Aorta (tissue), 5 donors: ENCODE results near the gene SLMAP. TPM values are rescaled to one million over a fixed set of nuclear protein-coding genes. Genes with fewer than 3 reads are reported as not detected.

ENCODE experiments used
- ATAC-seq: fragments of 200-7000 bp; cut with Tn5 transposase; one replicate; pipeline ENCODE4 v1.9.1; 2022; ENCODE audit warnings: moderate library complexity; ENCODE audit not compliant: low FRiP score
- DNase-seq, 2 donors: peaks; one replicate each; pipeline ENCODE4 v3.0.0-alpha.2; 2020
- H3K27ac ChIP-seq, 2 donors: one replicate each; pipeline ENCODE4 v1.5.1; 2013; ENCODE audit warnings: low read length in 2 of 2, mild to moderate bottlenecking in 2 of 2, moderate library complexity in 2 of 2, control low read depth in 1 of 2, inconsistent platforms in 1 of 2, low read depth in 1 of 2
- H3K27me3 ChIP-seq, 2 donors: one replicate each; pipeline ENCODE4 v1.6.1; 2013; ENCODE audit warnings: control low read depth in 1 of 2, low read length in 1 of 2, mild to moderate bottlenecking in 1 of 2, moderate library complexity in 1 of 2; ENCODE audit not compliant: insufficient read depth in 2 of 2, control insufficient read depth in 1 of 2
- H3K36me3 ChIP-seq, 2 donors: one replicate each; pipeline ENCODE4 v1.6.1; 2013; ENCODE audit warnings: control low read depth in 1 of 2, low read length in 1 of 2, mild to moderate bottlenecking in 1 of 2; ENCODE audit not compliant: insufficient read depth in 2 of 2, control insufficient read depth in 1 of 2
- H3K4me1 ChIP-seq, 2 donors: one replicate each; pipeline ENCODE4 v1.6.1; 2013; ENCODE audit warnings: low read length in 2 of 2, control low read depth in 1 of 2, mild to moderate bottlenecking in 1 of 2, moderate library complexity in 1 of 2; ENCODE audit not compliant: insufficient read depth in 2 of 2, control insufficient read depth in 1 of 2
- H3K4me3 ChIP-seq, 2 donors: one replicate each; pipeline ENCODE4 v1.5.1; 2013; ENCODE audit warnings: low read length in 2 of 2, control low read depth in 1 of 2, mild to moderate bottlenecking in 1 of 2
- H3K9me3 ChIP-seq: one replicate; pipeline ENCODE4 v1.6.1; 2013; ENCODE audit warnings: mild to moderate bottlenecking, low read length; ENCODE audit not compliant: control insufficient read depth
- WGBS, 2 donors: extraction: QIAGEN DNeasy Blood & Tissue Kit; methylation state at CpG; one replicate each; pipeline ENCODE4 v1.1.7; 2013; 5-methylcytosine and 5-hydroxymethylcytosine counted together
- intact Hi-C, 2 donors: fragments of 100-400 bp; cut with DNase I; formaldehyde crosslinking; loops; one replicate each; pipeline versions ENCODE4 v1.14.2 to v1.15.0; 2022
- polyA plus RNA-seq, 2 donors: library from polyadenylated mRNA; stranded (reverse); fragments of 200-250 nt; gene quantifications; one replicate each; pipeline ENCODE4 v1.2.3, GENCODE V29; 2013
- total RNA-seq, 2 donors: library from RNA; stranded (reverse); fragmentation: NEBNext Ultra II Directional; extraction: Animal tissue kit (Norgen Biotek cat#: 25700); gene quantifications; one replicate each; pipeline ENCODE4 v1.2.1, GENCODE V29; 2021
- donor health status: healthy with polysubstance abuse.
- donor health status: Bipolar disorder and iron deficiency.
- donor health status: DM: no; HTN: no; CAD: no.
- donor health status: DM: no; HTN: no; CAD: no.
- donor health status: DM: yes; HTN: yes; CAD: no.

SLMAP gene
- total and polyA plus RNA-seq, 4 donors: 81.4 to 546 (median 170) TPM

DNA sequence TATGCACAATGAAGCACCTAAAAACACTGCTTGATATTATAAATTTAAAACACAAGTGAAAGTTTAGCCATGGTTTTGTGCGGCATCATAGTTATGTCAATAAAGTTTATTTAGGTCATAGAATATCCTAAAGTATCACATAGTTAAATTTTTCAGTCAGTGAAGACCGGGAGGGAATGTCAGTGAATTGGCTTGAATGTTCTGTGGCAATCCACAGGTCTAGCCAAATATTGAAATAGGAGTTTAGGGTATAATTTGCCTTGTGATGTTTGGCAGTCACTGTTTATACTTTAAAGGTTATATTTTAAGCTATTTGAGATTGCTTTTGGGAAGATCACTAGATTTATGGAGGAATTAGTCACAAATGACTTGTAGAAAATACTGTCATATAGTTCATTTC is 172.4 kb downstream of the SLMAP start:
- no peaks in the 10 kb centered on the region for H3K27me3 ChIP-seq
- DNase-seq: no peak
- peaks cover 0 to 3% of the 10 kb centered on the region in 2 donors for H3K4me1 ChIP-seq
- no peak overlapping the region for H3K4me3 ChIP-seq
- WGBS, 2 donors: 49 to 53% methylated on average over 2 of the region's 2 CpGs
- H3K9me3 ChIP-seq: no peaks in the 10 kb centered on the region
- ATAC-seq: no peak
- intact Hi-C loops: loop anchor here in 1 of 2 donors (5.0 kb wide), 1 partner anchor 36 kb away; no protein-coding TSS in a partner anchor
- H3K36me3 ChIP-seq: peaks cover 2 to 5% of the 10 kb centered on the region in 2 donors
- no peak overlapping the region for H3K27ac ChIP-seq

GRCh38 chr3:57929988-57930387 is 173.9 kb downstream of the SLMAP start:
- no peak overlapping the region for H3K27ac ChIP-seq

DNA sequence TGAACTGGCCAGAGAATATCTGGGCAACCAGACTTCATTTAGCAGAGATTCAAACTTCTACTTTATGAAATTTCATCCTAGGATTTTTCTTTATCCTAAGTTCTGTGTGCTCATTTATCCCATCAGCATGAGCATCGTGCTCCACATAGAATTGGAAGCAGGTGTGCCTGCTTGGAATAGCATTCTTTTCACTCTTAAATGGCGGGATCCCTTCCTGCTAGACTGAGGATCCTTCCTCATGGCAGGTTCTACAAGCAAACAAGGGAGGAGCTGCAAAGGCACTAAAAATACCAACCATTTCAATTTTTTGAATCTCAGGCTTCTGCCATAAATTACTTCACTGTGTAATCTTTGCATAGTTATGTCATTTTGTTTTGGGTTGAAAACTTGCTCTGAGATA is 177.5 kb downstream of the SLMAP start:
- Histone ChIP-seq H3K36me3 (no peaks in the 10 kb centered on the region), H3K9me3 (no peaks in the 10 kb centered on the region), H3K4me1 (no peaks in the 10 kb centered on the region), H3K4me3 (no peak overlapping the region), H3K27ac (no peak overlapping the region), H3K27me3 (no peaks in the 10 kb centered on the region)
- intact Hi-C loops: no loop called here
- DNase-seq (no peak), ATAC-seq (no peak)
- 66 to 76% methylated on average over 2 of the region's 2 CpGs for WGBS, 2 donors

More at GRCh38 chr3:57929988-57930387, 173.9 kb downstream of the SLMAP start:
- ATAC-seq (no peak), DNase-seq (no peak)
- 75 to 78% methylated on average over 2 of the region's 2 CpGs for WGBS, 2 donors
- Histone ChIP-seq H3K9me3 (no peaks in the 10 kb centered on the region), H3K27me3 (no peaks in the 10 kb centered on the region), H3K4me3 (no peak overlapping the region), H3K4me1 (peaks cover 0 to 3% of the 10 kb centered on the region in 2 donors), H3K36me3 (peaks cover 1 to 2% of the 10 kb centered on the region in 2 donors)
- intact Hi-C loops: loop anchor here in 1 of 2 donors (5.0 kb wide), 1 partner anchor 38 kb away; no protein-coding TSS in a partner anchor

- 83 to 91% methylated on average over 7 of the region's 7 CpGs for WGBS, 2 donors
- ATAC-seq (no peak), DNase-seq (no peak)
- H3K9me3 ChIP-seq: no peaks in the 10 kb centered on the region
- no peaks in the 10 kb centered on the region for H3K27me3 ChIP-seq
- intact Hi-C loops: no loop called here
- no peaks in the 10 kb centered on the region for H3K4me1 ChIP-seq
- H3K36me3 ChIP-seq: no peaks in the 10 kb centered on the region
- no peak overlapping the region for H3K27ac ChIP-seq
- H3K4me3 ChIP-seq: no peak overlapping the region
Measured at GRCh38 chr3:57934373-57934772, 178.3 kb downstream of the SLMAP start.

DNA sequence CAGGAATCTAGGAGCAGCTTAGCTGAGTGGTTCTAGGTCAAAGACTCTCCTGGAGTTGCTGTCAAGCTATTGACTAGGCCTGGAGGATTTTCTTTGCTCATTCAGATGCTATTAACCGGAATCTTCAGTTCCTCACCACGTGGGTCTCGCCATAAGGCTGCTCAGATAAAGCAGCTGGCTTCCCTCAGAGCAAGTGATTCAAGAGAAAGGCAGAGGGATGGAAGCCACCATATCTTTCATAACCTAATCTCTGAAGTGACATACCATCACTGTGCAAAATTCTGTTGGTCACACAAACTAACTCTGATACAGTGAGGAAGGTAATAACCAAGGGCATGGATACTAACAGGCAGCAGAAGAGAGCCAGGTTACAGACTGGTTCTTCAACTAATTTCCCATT is 179.4 kb downstream of the SLMAP start:
- Histone ChIP-seq H3K9me3 (no peaks in the 10 kb centered on the region), H3K27me3 (no peaks in the 10 kb centered on the region), H3K4me3 (no peak overlapping the region), H3K4me1 (no peaks in the 10 kb centered on the region), H3K36me3 (peaks cover 0 to 2% of the 10 kb centered on the region in 2 donors), H3K27ac (peak overlapping the region in 1 of 2 donors; percentile 48)
- 90 to 91% methylated on average over 3 of the region's 3 CpGs for WGBS, 2 donors
- intact Hi-C loops: no loop called here
- ATAC-seq: no peak
- no peak for DNase-seq

DNA sequence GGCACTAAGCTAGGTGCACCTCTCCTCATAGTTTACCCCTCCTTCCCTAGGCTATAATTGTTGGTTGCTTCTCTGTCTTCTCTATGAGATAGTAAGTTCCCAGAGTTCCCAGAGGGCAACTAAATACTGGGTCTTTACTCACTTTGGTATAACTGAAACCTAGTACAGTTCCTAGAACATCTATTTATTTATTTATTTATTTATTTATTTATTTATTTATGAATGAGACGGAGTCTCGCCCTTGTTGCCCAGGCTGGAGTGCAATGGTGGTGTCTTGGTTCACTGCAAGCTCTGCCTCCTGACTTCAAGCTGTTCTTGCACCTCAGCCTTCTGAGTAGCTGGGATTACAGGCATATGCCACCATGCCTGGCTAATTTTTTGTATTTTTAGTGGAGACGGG is 181.0 kb downstream of the SLMAP start:
- Histone ChIP-seq H3K27ac (no peak overlapping the region), H3K4me3 (no peak overlapping the region), H3K4me1 (peaks cover 0 to 3% of the 10 kb centered on the region in 2 donors), H3K9me3 (no peaks in the 10 kb centered on the region), H3K36me3 (peaks cover 0 to 2% of the 10 kb centered on the region in 2 donors), H3K27me3 (no peaks in the 10 kb centered on the region)
- intact Hi-C loops: no loop called here
- WGBS, 2 donors: 94 to 96% methylated on average over 3 of the region's 3 CpGs
- ATAC-seq (no peak), DNase-seq (no peak)

GRCh38 chr3:57939775-57940174 is 183.7 kb downstream of the SLMAP start:
- DNase-seq (peak in 1 of 2 donors; percentile 16), ATAC-seq (no peak)
- no peaks in the 10 kb centered on the region for H3K9me3 ChIP-seq
- intact Hi-C loops: no loop called here
- peaks cover 0 to 5% of the 10 kb centered on the region in 2 donors for H3K4me1 ChIP-seq
- no peaks in the 10 kb centered on the region for H3K27me3 ChIP-seq
- peaks cover 0 to 2% of the 10 kb centered on the region in 2 donors for H3K36me3 ChIP-seq
- WGBS, 2 donors: 90% methylated on average over 4 of the region's 4 CpGs
- H3K4me3 ChIP-seq: no peak overlapping the region
- H3K27ac ChIP-seq: no peak overlapping the region

GRCh38 chr3:57942388-57942787 is 186.3 kb downstream of the SLMAP start:
- intact Hi-C loops: no loop called here
- Histone ChIP-seq H3K27me3 (no peaks in the 10 kb centered on the region), H3K4me1 (peaks cover 0 to 5% of the 10 kb centered on the region in 2 donors), H3K27ac (no peak overlapping the region), H3K4me3 (no peak overlapping the region), H3K36me3 (peaks cover 0 to 2% of the 10 kb centered on the region in 2 donors), H3K9me3 (no peaks in the 10 kb centered on the region)
- ATAC-seq (no peak), DNase-seq (no peak)

GRCh38 chr3:57942872-57943283 is 186.8 kb downstream of the SLMAP start:
- peaks cover 0 to 2% of the 10 kb centered on the region in 2 donors for H3K36me3 ChIP-seq
- intact Hi-C loops: no loop called here
- no peaks in the 10 kb centered on the region for H3K9me3 ChIP-seq
- H3K27ac ChIP-seq: peak overlapping the region in 1 of 2 donors; percentile 52
- H3K4me3 ChIP-seq: no peak overlapping the region
- H3K27me3 ChIP-seq: no peaks in the 10 kb centered on the region
- 9 to 10% methylated on average over 4 of the region's 4 CpGs for WGBS, 2 donors
- peaks cover 0 to 5% of the 10 kb centered on the region in 2 donors for H3K4me1 ChIP-seq
- DNase-seq: peak in 1 of 2 donors; percentile 64
- peak; percentile 70 for ATAC-seq
